Activated gamma-delta T cell treated with Interleukin-2 at 50 U/mL for 16 hours (primary cell): ENCODE data around the gene RNF2.

Experiments used
- DNase-seq: peaks from one replicate; pipeline ENCODE4 v3.0.0-alpha.2; 2020

The RNF2 gene

GRCh38 chr1:185096531-185096930 is 51.2 kb downstream of the RNF2 start:
- DNase-seq: no peak

GRCh38 chr1:185104083-185104482 is 58.7 kb downstream of the RNF2 start:
- DNase-seq: no peak

- DNase-seq: no peak
Observed at GRCh38 chr1:185105121-185105520, 59.8 kb downstream of the RNF2 start.

GRCh38 chr1:185108321-185108720 is 63.0 kb downstream of the RNF2 start:
- no peak for DNase-seq

- DNase-seq: no peak
Observed at GRCh38 chr1:185110145-185110544, 64.8 kb downstream of the RNF2 start.

- DNase-seq: no peak
Observed at GRCh38 chr1:185111873-185112272, 66.5 kb downstream of the RNF2 start.

GRCh38 chr1:185112356-185112755 is 67.0 kb downstream of the RNF2 start:
- no peak for DNase-seq

- no peak for DNase-seq
Observed at GRCh38 chr1:185129708-185130107, 84.3 kb downstream of the RNF2 start.

- no peak for DNase-seq
Observed at GRCh38 chr1:185132534-185132933, 87.2 kb downstream of the RNF2 start.

- no peak for DNase-seq
Observed at GRCh38 chr1:185137896-185138545, 92.7 kb downstream of the RNF2 start.

GRCh38 chr1:185139246-185139645 is 93.9 kb downstream of the RNF2 start:
- no peak for DNase-seq

- no peak for DNase-seq
Observed at GRCh38 chr1:185144233-185144632, 98.9 kb downstream of the RNF2 start.

- no peak for DNase-seq
Observed at GRCh38 chr1:185151215-185151614, 105.9 kb downstream of the RNF2 start.
